ENCODE measurements around the gene RNF111.
"Not testable (repeated sequence)": the region's sequence is repeated elsewhere in the genome, so short reads cannot be mapped to it uniquely, and the experiment has no call there.

Gene RNF111

GRCh38 chr15:58987491-58988005 is at the start of gene RNF111:
Gene RNF111, plus strand, starts transcription at chr15:58987663. Its CDS starts 43,160 bp downstream, at chr15:59030823.
- DNase-seq: peak; percentile 98

DNA sequence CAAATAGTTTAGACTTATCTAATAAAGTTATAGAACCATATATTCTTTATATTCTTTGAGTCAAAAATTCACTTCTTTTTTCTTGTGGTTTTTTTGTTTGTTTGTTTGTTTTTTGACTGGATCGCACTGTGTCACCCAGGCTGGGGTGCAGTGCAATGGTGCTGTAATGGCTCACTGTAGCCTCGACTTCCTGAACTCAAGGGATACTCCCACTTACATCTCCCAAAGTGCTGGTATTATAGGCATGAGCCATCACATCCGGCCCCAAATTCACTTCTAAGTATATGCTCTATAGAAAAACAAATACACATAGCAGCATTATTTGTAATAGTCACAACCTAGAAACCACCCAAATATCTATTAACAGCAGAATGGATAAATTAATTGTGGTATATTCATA is 40.3 kb upstream of the RNF111 start:
- peak; percentile 8 for DNase-seq

GRCh38 chr15:58951388-58952007 is 36.0 kb upstream of the RNF111 start:
- DNase-seq: peak; percentile 83

DNA sequence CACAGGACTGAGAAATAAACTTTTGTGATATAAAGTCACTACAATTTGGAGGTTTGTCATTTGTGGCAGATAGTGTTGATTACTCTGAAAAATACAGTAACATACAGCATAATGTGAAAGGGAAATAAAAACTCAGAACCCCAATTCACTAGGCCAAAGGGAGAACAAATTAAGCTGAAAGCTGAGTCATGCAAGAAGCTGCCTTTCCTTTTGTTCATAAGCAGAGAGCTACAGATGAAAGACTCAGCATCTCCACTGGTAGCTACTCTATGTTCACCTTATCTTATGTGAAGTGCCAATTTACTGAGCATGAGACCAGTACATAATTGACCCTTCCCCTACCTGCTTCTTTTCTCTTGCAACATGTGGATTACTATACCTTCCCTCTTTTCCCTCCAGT is 34.7 kb upstream of the RNF111 start:
- DNase-seq: peak; percentile 16

DNA sequence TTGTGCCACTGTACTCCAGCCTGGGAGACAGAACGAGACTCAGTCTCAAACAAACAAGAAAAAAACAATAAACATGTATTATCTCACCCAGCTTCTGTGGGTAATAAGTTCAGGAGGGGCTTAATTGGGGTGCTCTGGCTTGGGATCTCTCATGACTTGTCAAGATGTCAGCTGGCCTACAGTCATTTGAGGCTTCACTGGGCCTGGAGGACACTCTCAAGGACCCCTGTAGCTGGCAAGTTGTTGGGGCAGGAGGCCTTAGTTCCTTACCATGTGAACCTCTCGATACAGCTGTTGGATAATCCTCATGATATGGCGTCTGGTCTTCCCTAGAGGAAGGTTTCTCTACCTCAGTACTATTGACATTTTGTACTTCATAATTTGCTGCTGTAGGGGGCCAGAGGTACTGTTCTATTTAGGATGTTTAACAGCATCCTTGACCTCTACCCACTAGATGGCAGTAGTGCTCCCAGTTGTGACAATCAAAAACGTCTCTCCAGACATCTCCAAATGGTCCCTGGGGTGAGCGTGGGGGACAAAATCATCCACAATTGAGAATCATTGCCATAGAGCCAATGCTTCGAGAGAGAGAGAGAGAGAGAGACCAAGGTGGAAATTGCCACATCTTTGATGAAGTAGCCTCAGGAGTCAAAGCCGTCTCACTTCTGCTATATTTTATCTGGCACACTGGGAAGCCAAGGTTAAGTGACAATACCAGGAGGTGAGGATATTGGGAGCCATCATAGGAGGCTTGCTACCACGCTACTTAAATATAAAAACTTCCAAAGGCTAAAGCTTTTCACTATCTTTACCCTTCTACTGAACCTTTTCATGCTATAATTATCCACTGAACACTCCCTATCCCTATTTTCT is 30.1 kb upstream of the RNF111 start:
- DNase-seq: peak; percentile 86

DNA sequence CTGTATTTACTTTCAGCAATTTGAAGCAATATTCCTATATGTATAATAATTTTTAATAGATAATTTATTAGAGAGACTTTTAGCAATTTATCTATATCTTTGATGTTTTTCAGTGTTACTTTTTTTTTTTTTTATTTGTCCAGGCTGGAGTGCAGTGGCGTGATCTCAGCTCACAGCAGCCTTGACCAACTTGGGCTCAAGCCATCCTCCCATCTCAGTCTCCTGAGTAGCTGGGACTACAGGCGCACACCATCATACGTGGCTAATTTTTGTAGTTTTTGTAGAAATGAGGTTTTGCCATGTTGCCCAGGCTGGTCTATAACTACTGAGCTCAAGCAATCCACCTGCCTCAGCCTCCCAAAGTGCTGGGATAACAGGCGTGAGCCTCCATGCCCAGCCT is 28.7 kb upstream of the RNF111 start:
- no peak for DNase-seq

DNA sequence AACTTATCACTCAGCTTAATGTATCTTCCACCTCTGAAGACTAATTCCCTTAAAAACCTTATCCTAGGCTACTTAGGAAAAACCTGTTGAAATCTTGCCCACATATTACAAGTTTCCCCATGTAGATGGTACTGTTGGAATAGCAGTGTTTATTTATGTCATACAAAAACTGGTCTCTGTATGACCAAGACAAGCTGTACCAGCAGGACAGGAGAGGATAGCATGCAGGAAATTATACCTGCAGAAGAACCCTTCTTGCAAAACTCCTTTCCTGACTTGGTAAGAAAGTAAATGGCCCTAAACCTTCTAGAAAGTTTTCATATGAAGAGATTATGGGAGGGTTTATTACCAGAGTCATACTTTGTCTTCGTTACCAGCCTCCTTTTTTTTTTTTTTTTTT is 25.3 kb upstream of the RNF111 start:
- DNase-seq: no peak

DNA sequence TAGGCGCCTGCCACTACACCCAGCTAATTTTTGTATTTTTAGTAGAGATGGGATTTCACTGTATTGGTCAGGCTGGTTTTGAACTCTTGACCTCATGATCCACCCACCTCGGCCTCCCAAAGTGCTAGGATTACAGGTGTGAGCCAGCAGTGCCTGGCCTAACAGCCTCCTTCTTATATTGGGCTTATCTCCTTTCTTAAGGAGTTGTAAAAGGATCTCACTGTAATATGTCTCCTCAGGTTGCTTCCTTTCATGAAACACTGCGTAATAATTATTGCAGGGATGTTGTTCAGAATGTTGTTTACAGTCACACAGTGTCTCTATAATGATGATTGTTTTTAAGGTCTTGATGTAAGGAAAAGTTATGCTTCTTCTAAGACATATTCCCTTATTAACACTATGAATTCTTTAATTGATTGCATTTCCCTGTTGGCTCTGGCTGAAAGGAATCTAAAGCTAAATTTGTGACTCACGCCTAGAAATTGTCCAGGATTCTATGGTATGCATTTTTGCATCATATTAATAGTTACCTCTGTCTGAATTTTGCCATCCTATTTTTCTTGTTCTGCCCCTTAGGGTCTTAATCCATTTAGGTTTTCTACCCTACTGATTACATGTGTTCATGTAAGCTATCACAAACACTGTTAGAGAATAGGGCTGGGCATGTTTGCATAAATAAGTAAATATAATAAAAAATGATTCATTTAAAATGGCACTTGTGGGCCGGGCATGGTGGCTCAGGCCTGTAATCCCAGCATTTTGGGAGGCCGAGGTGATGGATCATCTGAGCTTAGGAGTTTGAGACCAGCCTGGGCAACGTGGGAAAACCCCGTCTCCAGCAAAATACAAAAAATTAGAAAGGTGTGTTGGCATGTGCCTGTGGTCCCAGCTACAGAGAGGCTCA is 24.5 kb upstream of the RNF111 start:
- DNase-seq: no peak

DNA sequence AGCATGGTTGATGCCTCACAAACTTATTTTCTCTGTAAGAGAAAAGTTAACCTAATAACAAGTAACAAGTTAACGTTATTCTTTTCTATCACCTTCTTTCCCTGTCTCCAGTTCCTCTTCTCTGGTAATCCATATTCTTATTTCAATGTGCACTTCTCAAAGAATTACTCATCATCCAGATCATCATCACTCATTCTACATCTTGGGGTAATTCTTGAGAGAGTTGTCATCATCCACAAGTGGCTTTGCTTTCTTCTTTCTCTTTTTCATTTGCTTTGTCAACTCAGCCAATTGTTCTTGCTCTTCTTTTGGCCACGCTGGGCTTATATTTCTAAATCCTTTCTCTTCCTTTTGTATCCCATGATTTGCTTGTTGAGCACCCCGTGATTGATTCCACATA is 20.8 kb upstream of the RNF111 start:
- no peak for DNase-seq

DNA sequence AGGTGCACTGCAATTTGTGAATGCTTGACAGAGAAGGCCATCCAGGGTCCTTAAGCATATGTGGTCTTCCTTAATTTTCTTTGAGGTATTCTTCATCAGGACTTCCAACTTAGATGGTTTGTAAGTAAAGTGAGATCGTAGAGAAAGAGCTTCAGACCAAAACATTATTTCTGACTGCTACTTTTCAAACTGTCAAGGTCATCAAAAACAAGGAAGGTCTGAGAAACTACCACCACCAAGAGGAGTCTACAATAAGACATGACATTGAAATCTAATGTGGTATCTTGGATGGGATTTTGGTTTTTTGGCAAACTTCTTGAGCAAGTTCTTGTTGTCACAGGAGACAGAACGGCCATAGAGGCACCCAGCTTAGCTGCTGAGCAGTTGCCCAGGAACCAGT is 20.0 kb upstream of the RNF111 start:
- no peak for DNase-seq

- no peak for DNase-seq
Measured at GRCh38 chr15:58977887-58978286, 9.6 kb upstream of the RNF111 start.

DNA sequence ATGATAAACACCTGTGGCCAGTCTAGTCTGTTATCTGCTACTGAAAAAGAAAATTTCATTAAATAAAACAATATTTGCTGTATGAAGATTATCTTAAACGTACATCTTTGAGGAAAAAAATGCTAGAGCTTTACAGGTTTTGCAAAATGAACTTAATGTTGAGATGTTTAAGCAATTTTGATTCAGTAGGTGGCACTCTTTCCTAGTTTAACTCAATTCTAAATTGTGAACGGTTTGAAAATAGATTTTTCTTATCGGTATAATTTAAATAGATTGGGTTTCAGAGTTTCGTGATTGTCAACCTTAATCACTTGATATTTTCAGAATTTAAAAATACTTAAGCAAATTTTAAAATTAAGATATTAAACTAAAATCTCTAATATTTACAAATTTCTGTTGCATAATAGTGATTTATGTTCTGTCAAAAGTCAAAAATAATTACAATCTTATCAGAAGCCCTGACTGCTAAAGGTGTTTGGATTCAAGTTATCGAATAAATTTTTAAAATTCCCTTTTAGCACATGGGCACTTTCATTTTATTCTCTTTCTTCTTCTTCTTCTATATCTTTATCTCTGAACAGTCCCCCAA is 7.0 kb upstream of the RNF111 start:
- peak; percentile 57 for DNase-seq

GRCh38 chr15:58981808-58982475 is 5.5 kb upstream of the RNF111 start:
- DNase-seq: no peak

DNA sequence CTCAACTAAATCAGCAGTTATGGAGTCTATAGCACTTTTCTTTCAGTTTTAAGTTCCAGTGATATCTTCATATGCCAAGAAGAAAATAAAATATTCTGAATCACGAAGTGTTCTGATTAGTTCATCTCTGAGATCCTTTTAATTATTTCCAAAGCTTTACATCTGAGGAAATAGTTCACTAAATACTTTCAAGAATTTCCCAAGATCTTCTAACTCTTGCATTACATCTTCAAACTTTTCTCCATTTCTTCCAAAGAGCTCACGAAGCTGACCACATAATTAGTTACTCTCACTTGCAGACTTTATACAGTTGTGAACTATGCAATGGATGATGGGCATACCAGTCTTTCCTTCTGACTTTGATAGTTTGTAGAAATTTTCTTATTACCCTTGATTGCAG is 4.2 kb upstream of the RNF111 start:
- DNase-seq: no peak

GRCh38 chr15:58985443-58985842 is 2.0 kb upstream of the RNF111 start:
- peak; percentile 14 for DNase-seq

GRCh38 chr15:58987036-58987435 is 427 bp upstream of the RNF111 start:
- peak; percentile 22 for DNase-seq

- DNase-seq: peak; percentile 86
Measured at GRCh38 chr15:58988006-58988785, 733 bp downstream of the RNF111 start.

GRCh38 chr15:58992181-58992580 is 4.7 kb downstream of the RNF111 start:
- DNase-seq: no peak

- DNase-seq: no peak
Measured at GRCh38 chr15:58994906-58995453, 7.5 kb downstream of the RNF111 start.

GRCh38 chr15:58999694-59000093 is 12.2 kb downstream of the RNF111 start:
- no peak for DNase-seq

GRCh38 chr15:59000251-59000650 is 12.8 kb downstream of the RNF111 start:
- DNase-seq: not testable (repeated sequence)

Data from NCI-H69 (cell line).